ENCODE results near the gene CST11. TPM values are rescaled to one million over a fixed set of nuclear protein-coding genes. Genes with fewer than 3 reads are reported as not detected.

CST11 gene
- total RNA-seq, 4 donors from 2014 or later, result not detected

GRCh38 chr20:23440004-23440403 is 12.7 kb downstream of the CST11 start:
- 83 to 89% methylated on average over 2 of the region's 2 CpGs for WGBS, 2 donors
- no peak for TF ChIP-seq POLR2A (IDR thresholded peaks at IDR 0.05)
- TF ChIP-seq, protein P1, sequence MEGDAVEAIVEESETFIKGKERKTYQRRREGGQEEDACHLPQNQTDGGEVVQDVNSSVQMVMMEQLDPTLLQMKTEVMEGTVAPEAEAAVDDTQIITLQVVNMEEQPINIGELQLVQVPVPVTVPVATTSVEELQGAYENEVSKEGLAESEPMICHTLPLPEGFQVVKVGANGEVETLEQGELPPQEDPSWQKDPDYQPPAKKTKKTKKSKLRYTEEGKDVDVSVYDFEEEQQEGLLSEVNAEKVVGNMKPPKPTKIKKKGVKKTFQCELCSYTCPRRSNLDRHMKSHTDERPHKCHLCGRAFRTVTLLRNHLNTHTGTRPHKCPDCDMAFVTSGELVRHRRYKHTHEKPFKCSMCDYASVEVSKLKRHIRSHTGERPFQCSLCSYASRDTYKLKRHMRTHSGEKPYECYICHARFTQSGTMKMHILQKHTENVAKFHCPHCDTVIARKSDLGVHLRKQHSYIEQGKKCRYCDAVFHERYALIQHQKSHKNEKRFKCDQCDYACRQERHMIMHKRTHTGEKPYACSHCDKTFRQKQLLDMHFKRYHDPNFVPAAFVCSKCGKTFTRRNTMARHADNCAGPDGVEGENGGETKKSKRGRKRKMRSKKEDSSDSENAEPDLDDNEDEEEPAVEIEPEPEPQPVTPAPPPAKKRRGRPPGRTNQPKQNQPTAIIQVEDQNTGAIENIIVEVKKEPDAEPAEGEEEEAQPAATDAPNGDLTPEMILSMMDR (IDR thresholded peaks at IDR 0.05), result no peak
- intact Hi-C loops (cut with DNase I; ENCODE audit: low total_unique reads), result loop anchor here (5.0 kb wide), 1 partner anchor 167 kb away; the partner anchor contains the start of gene CST9
- no peak overlapping the region for H3K4me3 ChIP-seq (ENCODE audit: low read depth, poor library complexity, severe bottlenecking)
- DNase-seq (ENCODE audit: low spot score in 2 of 2), result no peak

- no peak for TF ChIP-seq POLR2A (IDR thresholded peaks at IDR 0.05)
- TF ChIP-seq, protein P1 (IDR thresholded peaks at IDR 0.05), result no peak
- DNase-seq (ENCODE audit: low spot score in 2 of 2), result no peak
- 83 to 89% methylated on average over 5 of the region's 5 CpGs for WGBS, 2 donors
- intact Hi-C loops (cut with DNase I; ENCODE audit: low total_unique reads), result no loop called here
- H3K4me3 ChIP-seq (ENCODE audit: low read depth, poor library complexity, severe bottlenecking), result no peak overlapping the region
Measured at GRCh38 chr20:23438661-23439060, 14.0 kb downstream of the CST11 start.

- no peak for TF ChIP-seq POLR2A (IDR thresholded peaks at IDR 0.05)
- TF ChIP-seq, protein P1 (IDR thresholded peaks at IDR 0.05), result no peak
- intact Hi-C loops (cut with DNase I; ENCODE audit: low total_unique reads), result no loop called here
- 81 to 88% methylated on average over 9 of the region's 9 CpGs for WGBS, 2 donors
- DNase-seq (ENCODE audit: low spot score in 2 of 2), result no peak
- H3K4me3 ChIP-seq (ENCODE audit: low read depth, poor library complexity, severe bottlenecking), result no peak overlapping the region
Measured at GRCh38 chr20:23437126-23437899, 15.4 kb downstream of the CST11 start.

- TF ChIP-seq POLR2A (IDR thresholded peaks at IDR 0.05), result no peak
- TF ChIP-seq, protein P1 (IDR thresholded peaks at IDR 0.05), result no peak
- intact Hi-C loops (cut with DNase I; ENCODE audit: low total_unique reads), result no loop called here
- H3K4me3 ChIP-seq (ENCODE audit: low read depth, poor library complexity, severe bottlenecking), result no peak overlapping the region
- WGBS, 2 donors, result 58 to 63% methylated on average over 3 of the region's 3 CpGs
- no peak for DNase-seq (ENCODE audit: low spot score in 2 of 2)
Measured at GRCh38 chr20:23436681-23437080, 16.0 kb downstream of the CST11 start.

GRCh38 chr20:23435626-23436539 is 16.8 kb downstream of the CST11 start:
- peak in 1 of 2 donors; percentile 35 for DNase-seq (ENCODE audit: low spot score in 2 of 2)
- intact Hi-C loops (cut with DNase I; ENCODE audit: low total_unique reads), result no loop called here
- 51 to 74% methylated on average over 11 of the region's 11 CpGs for WGBS, 2 donors
- H3K4me3 ChIP-seq (ENCODE audit: low read depth, poor library complexity, severe bottlenecking), result no peak overlapping the region
- TF ChIP-seq, protein P1 (IDR thresholded peaks at IDR 0.05), result no peak
- no peak for TF ChIP-seq POLR2A (IDR thresholded peaks at IDR 0.05)

Data from lower leg skin (tissue), 4 donors.